HEK293 (cell line): ENCODE results near the gene MYO3A.

Experiments used
- CTCF ChIA-PET: fragments of 350-600 bp; formaldehyde crosslinking; extraction: SDS; loops from one replicate; lab custom pipeline; 2021; ENCODE audit warnings: antibody characterized with exemption; lab: Yijun Ruan, JAX
- POLR2A ChIA-PET: fragments of 300-600 bp; formaldehyde crosslinking; extraction: SDS; loops from one replicate; lab custom pipeline; 2020; ENCODE audit warnings: antibody characterized with exemption, inconsistent platforms; lab: Yijun Ruan, JAX
- H3K27ac ChIP-seq: fragments of 200-500 bp; sonication (Bioruptor generic); 2 replicates; pipeline ENCODE4 v1.5.1; 2014; ENCODE audit warnings: low read depth, low read length, control low read depth, inconsistent platforms; ENCODE audit errors: extremely low read depth
- H3K36me3 ChIP-seq, 2 experiments: fragments of 200-500 bp in 1 of 2; sonication (Bioruptor generic) in 1 of 2; 1 replicate in 1 of 2; 2 replicates in 1 of 2; pipeline ENCODE4 v1.5.1; 2014 to 2017; ENCODE audit warnings: inconsistent platforms in 2 of 2, low read length in 2 of 2; ENCODE audit not compliant: control insufficient read depth in 2 of 2, insufficient read depth in 1 of 2
- H3K4me1 ChIP-seq: fragments of 200-500 bp; sonication (Bioruptor generic); 2 replicates; pipeline ENCODE4 v1.5.1; 2014; ENCODE audit warnings: mild to moderate bottlenecking, low read length, inconsistent platforms; ENCODE audit not compliant: control insufficient read depth, insufficient read depth
- H3K4me3 ChIP-seq: 2 replicates; pipeline ENCODE4 v1.5.1; 2011; ENCODE audit warnings: low read depth, mild to moderate bottlenecking, control low read depth, low read length, moderate library complexity
- H3K9me3 ChIP-seq: fragments of 200-500 bp; sonication (Bioruptor generic); 2 replicates; pipeline ENCODE4 v1.5.1; 2014; ENCODE audit warnings: low read depth, low read length, inconsistent platforms; ENCODE audit not compliant: control insufficient read depth, insufficient read depth
- EGR2 ChIP-seq: fragments of 450-650 bp; formaldehyde crosslinking; IDR thresholded peaks from 2 replicates; pipeline ENCODE4 v1.5.1; 2016; ENCODE audit warnings: low read depth, missing biosample characterization, missing genetic modification characterization
- GLI2 ChIP-seq: fragments of 450-650 bp; formaldehyde crosslinking; IDR thresholded peaks from 2 replicates; pipeline ENCODE4; 2017; ENCODE audit warnings: missing biosample characterization, missing genetic modification characterization, low read depth, borderline replicate concordance
- KLF1 ChIP-seq: fragments of 450-650 bp; formaldehyde crosslinking; IDR thresholded peaks from 2 replicates; pipeline ENCODE4 v1.5.1; 2016; ENCODE audit warnings: missing biosample characterization, missing genetic modification characterization
- KLF8 ChIP-seq: fragments of 450-650 bp; formaldehyde crosslinking; IDR thresholded peaks from 2 replicates; pipeline ENCODE4 v1.5.1; 2016; ENCODE audit warnings: missing biosample characterization, missing genetic modification characterization
- YY1 ChIP-seq: fragments of 450-650 bp; formaldehyde crosslinking; IDR thresholded peaks from 2 replicates; pipeline ENCODE4 v1.5.1; 2018; ENCODE audit warnings: missing biosample characterization, missing genetic modification characterization
- ZBTB44 ChIP-seq: fragments of 450-650 bp; IDR thresholded peaks from 2 replicates; pipeline ENCODE4 v1.5.1; 2018; ENCODE audit warnings: missing biosample characterization, mild to moderate bottlenecking, missing genetic modification characterization
- ZIC2 ChIP-seq: fragments of 450-650 bp; formaldehyde crosslinking; IDR thresholded peaks from 2 replicates; pipeline ENCODE4 v1.5.1; 2016; ENCODE audit warnings: missing biosample characterization, missing genetic modification characterization
- ZNF10 ChIP-seq: fragments of 450-650 bp; formaldehyde crosslinking; IDR thresholded peaks from 2 replicates; pipeline ENCODE4 v1.5.1; 2017; ENCODE audit warnings: missing biosample characterization, missing genetic modification characterization
- ZNF16 ChIP-seq: fragments of 450-650 bp; formaldehyde crosslinking; IDR thresholded peaks from 2 replicates; pipeline ENCODE4 v1.5.1; 2016; ENCODE audit warnings: low read depth, missing biosample characterization, missing genetic modification characterization
- ZNF2 ChIP-seq: fragments of 450-650 bp; formaldehyde crosslinking; IDR thresholded peaks from 2 replicates; pipeline ENCODE4 v1.5.1; 2016; ENCODE audit warnings: missing biosample characterization, missing genetic modification characterization
- ZNF280C ChIP-seq: fragments of 450-650 bp; formaldehyde crosslinking; IDR thresholded peaks from 2 replicates; pipeline ENCODE4 v1.5.1; 2016; ENCODE audit warnings: missing biosample characterization, missing genetic modification characterization
- ZNF350 ChIP-seq: fragments of 450-650 bp; formaldehyde crosslinking; IDR thresholded peaks from 2 replicates; pipeline ENCODE4 v1.5.0; 2017; ENCODE audit warnings: missing biosample characterization, mild to moderate bottlenecking, missing genetic modification characterization
- ZNF426 ChIP-seq: fragments of 450-650 bp; formaldehyde crosslinking; IDR thresholded peaks from 2 replicates; pipeline ENCODE4 v1.5.1; 2017; ENCODE audit warnings: missing biosample characterization, missing genetic modification characterization, mild to moderate bottlenecking, inconsistent platforms, moderate library complexity
- ZNF473 ChIP-seq: fragments of 450-650 bp; formaldehyde crosslinking; IDR thresholded peaks from 2 replicates; pipeline ENCODE4 v1.5.1; 2017; ENCODE audit warnings: missing biosample characterization, missing genetic modification characterization
- ZNF510 ChIP-seq: fragments of 450-650 bp; formaldehyde crosslinking; IDR thresholded peaks from 2 replicates; pipeline ENCODE4 v1.5.1; 2018; ENCODE audit warnings: mild to moderate bottlenecking, missing genetic modification characterization, missing biosample characterization; ENCODE audit not compliant: insufficient replicate concordance
- ZNF514 ChIP-seq: fragments of 450-650 bp; formaldehyde crosslinking; IDR thresholded peaks from 2 replicates; pipeline ENCODE4 v1.5.1; 2016; ENCODE audit warnings: missing biosample characterization, missing genetic modification characterization
- ZNF544 ChIP-seq: fragments of 450-650 bp; formaldehyde crosslinking; IDR thresholded peaks from 2 replicates; pipeline ENCODE4 v1.5.0; 2017; ENCODE audit warnings: missing biosample characterization, missing genetic modification characterization
- ZNF560 ChIP-seq: fragments of 450-650 bp; formaldehyde crosslinking; IDR thresholded peaks from 2 replicates; pipeline ENCODE4 v1.5.1; 2017; ENCODE audit warnings: missing biosample characterization, missing genetic modification characterization, borderline replicate concordance
- ZNF747 ChIP-seq: fragments of 450-650 bp; formaldehyde crosslinking; IDR thresholded peaks from 2 replicates; pipeline ENCODE4 v1.5.1; 2016; ENCODE audit warnings: missing biosample characterization, missing genetic modification characterization
- ZNF768 ChIP-seq: fragments of 450-650 bp; formaldehyde crosslinking; IDR thresholded peaks from 2 replicates; pipeline ENCODE4 v1.5.1; 2018; ENCODE audit warnings: missing biosample characterization, mild to moderate bottlenecking, missing genetic modification characterization
- ZNF785 ChIP-seq: fragments of 450-650 bp; formaldehyde crosslinking; IDR thresholded peaks from 2 replicates; pipeline ENCODE4 v1.5.1; 2016; ENCODE audit warnings: missing biosample characterization, missing genetic modification characterization
- ZXDB ChIP-seq: fragments of 450-650 bp; formaldehyde crosslinking; IDR thresholded peaks from 2 replicates; pipeline ENCODE4 v1.5.1; 2016; ENCODE audit warnings: missing biosample characterization, missing genetic modification characterization
- TF ChIP-seq, protein P1 (sequence below): fragments of 450-650 bp; formaldehyde crosslinking; IDR thresholded peaks from 2 replicates; pipeline ENCODE4 v1.5.1; 2016; ENCODE audit warnings: missing biosample characterization, missing genetic modification characterization
- TF ChIP-seq, protein P2 (sequence below): fragments of 450-650 bp; formaldehyde crosslinking; IDR thresholded peaks from 2 replicates; pipeline ENCODE4 v1.5.1; 2016; ENCODE audit warnings: missing biosample characterization, missing genetic modification characterization
- TF ChIP-seq, protein P3 (sequence below): fragments of 450-650 bp; formaldehyde crosslinking; IDR thresholded peaks from 2 replicates; pipeline ENCODE4 v1.5.1; 2016; ENCODE audit warnings: missing biosample characterization, missing genetic modification characterization, borderline replicate concordance

The MYO3A gene

GRCh38 chr10:26172131-26172530, 238.1 kb downstream of the MYO3A start (continued):
- TF ChIP-seq, protein P1, sequence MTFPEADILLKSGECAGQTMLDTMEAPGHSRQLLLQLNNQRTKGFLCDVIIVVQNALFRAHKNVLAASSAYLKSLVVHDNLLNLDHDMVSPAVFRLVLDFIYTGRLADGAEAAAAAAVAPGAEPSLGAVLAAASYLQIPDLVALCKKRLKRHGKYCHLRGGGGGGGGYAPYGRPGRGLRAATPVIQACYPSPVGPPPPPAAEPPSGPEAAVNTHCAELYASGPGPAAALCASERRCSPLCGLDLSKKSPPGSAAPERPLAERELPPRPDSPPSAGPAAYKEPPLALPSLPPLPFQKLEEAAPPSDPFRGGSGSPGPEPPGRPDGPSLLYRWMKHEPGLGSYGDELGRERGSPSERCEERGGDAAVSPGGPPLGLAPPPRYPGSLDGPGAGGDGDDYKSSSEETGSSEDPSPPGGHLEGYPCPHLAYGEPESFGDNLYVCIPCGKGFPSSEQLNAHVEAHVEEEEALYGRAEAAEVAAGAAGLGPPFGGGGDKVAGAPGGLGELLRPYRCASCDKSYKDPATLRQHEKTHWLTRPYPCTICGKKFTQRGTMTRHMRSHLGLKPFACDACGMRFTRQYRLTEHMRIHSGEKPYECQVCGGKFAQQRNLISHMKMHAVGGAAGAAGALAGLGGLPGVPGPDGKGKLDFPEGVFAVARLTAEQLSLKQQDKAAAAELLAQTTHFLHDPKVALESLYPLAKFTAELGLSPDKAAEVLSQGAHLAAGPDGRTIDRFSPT (tag by site-specific recombination) = no peak
- TF ChIP-seq ZNF350 (tag by site-specific recombination) = no peak
- no peak for TF ChIP-seq ZIC2 (tag by site-specific recombination)
- TF ChIP-seq KLF8 (tag by site-specific recombination) = no peak
- no peak for TF ChIP-seq ZNF560 (tag by site-specific recombination)
- no peak for TF ChIP-seq ZNF473 (tag by site-specific recombination)
- TF ChIP-seq GLI2 (tag by site-specific recombination) = no peak
- no peak for TF ChIP-seq YY1
- TF ChIP-seq EGR2 (tag by site-specific recombination) = no peak
- TF ChIP-seq, protein P2, sequence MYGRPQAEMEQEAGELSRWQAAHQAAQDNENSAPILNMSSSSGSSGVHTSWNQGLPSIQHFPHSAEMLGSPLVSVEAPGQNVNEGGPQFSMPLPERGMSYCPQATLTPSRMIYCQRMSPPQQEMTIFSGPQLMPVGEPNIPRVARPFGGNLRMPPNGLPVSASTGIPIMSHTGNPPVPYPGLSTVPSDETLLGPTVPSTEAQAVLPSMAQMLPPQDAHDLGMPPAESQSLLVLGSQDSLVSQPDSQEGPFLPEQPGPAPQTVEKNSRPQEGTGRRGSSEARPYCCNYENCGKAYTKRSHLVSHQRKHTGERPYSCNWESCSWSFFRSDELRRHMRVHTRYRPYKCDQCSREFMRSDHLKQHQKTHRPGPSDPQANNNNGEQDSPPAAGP (tag by site-specific recombination) = no peak

DNA sequence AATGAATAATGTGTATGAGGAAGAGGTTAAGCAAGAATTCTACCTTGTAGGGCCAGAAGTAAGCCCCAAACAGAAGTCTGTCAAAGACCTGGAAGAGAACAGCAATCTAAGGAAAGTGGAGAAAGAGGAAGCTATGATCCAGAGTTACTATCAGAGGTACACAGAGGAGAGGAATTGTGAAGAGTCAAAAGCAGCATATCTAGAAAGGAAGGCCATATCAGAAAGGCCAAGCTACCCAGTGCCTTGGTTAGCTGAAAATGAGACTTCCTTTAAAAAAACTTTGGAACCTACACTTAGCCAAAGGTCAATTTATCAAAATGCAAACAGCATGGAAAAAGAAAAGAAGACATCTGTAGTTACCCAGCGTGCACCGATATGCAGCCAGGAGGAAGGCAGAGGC, 239.8 kb downstream of the MYO3A start:
- H3K36me3 ChIP-seq = no peaks in the 10 kb centered on the region
- TF ChIP-seq ZNF768 (tag by site-specific recombination) = no peak
- TF ChIP-seq ZNF785 (tag by site-specific recombination) = no peak
- TF ChIP-seq, protein P3, sequence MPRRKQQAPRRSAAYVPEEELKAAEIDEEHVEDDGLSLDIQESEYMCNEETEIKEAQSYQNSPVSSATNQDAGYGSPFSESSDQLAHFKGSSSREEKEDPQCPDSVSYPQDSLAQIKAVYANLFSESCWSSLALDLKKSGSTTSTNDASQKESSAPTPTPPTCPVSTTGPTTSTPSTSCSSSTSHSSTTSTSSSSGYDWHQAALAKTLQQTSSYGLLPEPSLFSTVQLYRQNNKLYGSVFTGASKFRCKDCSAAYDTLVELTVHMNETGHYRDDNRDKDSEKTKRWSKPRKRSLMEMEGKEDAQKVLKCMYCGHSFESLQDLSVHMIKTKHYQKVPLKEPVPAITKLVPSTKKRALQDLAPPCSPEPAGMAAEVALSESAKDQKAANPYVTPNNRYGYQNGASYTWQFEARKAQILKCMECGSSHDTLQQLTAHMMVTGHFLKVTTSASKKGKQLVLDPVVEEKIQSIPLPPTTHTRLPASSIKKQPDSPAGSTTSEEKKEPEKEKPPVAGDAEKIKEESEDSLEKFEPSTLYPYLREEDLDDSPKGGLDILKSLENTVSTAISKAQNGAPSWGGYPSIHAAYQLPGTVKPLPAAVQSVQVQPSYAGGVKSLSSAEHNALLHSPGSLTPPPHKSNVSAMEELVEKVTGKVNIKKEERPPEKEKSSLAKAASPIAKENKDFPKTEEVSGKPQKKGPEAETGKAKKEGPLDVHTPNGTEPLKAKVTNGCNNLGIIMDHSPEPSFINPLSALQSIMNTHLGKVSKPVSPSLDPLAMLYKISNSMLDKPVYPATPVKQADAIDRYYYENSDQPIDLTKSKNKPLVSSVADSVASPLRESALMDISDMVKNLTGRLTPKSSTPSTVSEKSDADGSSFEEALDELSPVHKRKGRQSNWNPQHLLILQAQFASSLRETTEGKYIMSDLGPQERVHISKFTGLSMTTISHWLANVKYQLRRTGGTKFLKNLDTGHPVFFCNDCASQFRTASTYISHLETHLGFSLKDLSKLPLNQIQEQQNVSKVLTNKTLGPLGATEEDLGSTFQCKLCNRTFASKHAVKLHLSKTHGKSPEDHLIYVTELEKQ (tag by site-specific recombination) = no peak
- TF ChIP-seq ZNF544 = no peak
- TF ChIP-seq ZNF747 (tag by site-specific recombination) = no peak
- TF ChIP-seq ZNF10 (tag by site-specific recombination) = no peak
- TF ChIP-seq ZBTB44 (tag by site-specific recombination) = no peak
- TF ChIP-seq ZNF16 = no peak
- TF ChIP-seq ZNF426 (tag by site-specific recombination) = no peak
- TF ChIP-seq KLF1 (tag by site-specific recombination) = no peak
- TF ChIP-seq ZXDB = no peak
- no peak for TF ChIP-seq ZNF280C (tag by site-specific recombination)
- no peak for TF ChIP-seq ZNF514 (tag by site-specific recombination)
- TF ChIP-seq ZNF510 = no peak
- TF ChIP-seq ZNF2 (tag by site-specific recombination) = no peak
- TF ChIP-seq, all 188 proteins: peak for 0
- Histone ChIP-seq H3K4me3 (no peak overlapping the region), H3K4me1 (no peaks in the 10 kb centered on the region), H3K9me3 (no peaks in the 10 kb centered on the region), H3K27ac (no peak overlapping the region)
- POLR2A ChIA-PET = no interaction called here
- CTCF ChIA-PET = no interaction called here
